DMS53 (cell line): ENCODE results near the gene C2.

Source experiments
- DNase-seq: peaks from one replicate; lab custom pipeline; 2025; lab: John Stamatoyannopoulos, UW

The C2 gene

GRCh38 chr6:31927242-31927862 lies at the start of gene C2:
Gene C2 (plus strand): TSS chr6:31927717. CDS start chr6:31927753, 36 bp downstream.
- DNase-seq, result no peak

- DNase-seq, result no peak
These were observed 49.3 kb upstream of the C2 start for GRCh38 chr6:31878222-31878621.

- DNase-seq, result no peak
These were observed 48.8 kb upstream of the C2 start, which contains the start of gene SLC44A4 for GRCh38 chr6:31878726-31879125. Gene SLC44A4 (minus strand): TSS chr6:31878997. CDS start chr6:31878980, 17 bp downstream.

GRCh38 chr6:31879143-31879542 lies 48.4 kb upstream of the C2 start:
- DNase-seq, result no peak

- DNase-seq, result no peak
These were observed 47.6 kb upstream of the C2 start for GRCh38 chr6:31879901-31880300.

- no peak for DNase-seq
These were observed 46.9 kb upstream of the C2 start for GRCh38 chr6:31880616-31881015.

GRCh38 chr6:31881136-31881859 lies 46.2 kb upstream of the C2 start:
- DNase-seq, result no peak

GRCh38 chr6:31882344-31882743 lies 45.2 kb upstream of the C2 start:
- DNase-seq, result peak; percentile 81

GRCh38 chr6:31883676-31884075 lies 43.8 kb upstream of the C2 start:
- DNase-seq, result no peak

- DNase-seq, result no peak
These were observed 42.9 kb upstream of the C2 start for GRCh38 chr6:31884528-31885035.

GRCh38 chr6:31886541-31886991 lies 41.0 kb upstream of the C2 start:
- DNase-seq, result no peak

GRCh38 chr6:31887173-31888007 lies 40.1 kb upstream of the C2 start:
- no peak for DNase-seq

GRCh38 chr6:31888276-31889258 lies 39.0 kb upstream of the C2 start:
- peak; percentile 50 for DNase-seq

- no peak for DNase-seq
These were observed 38.1 kb upstream of the C2 start for GRCh38 chr6:31889331-31889972.

GRCh38 chr6:31892821-31893220 lies 34.7 kb upstream of the C2 start:
- DNase-seq, result no peak

- no peak for DNase-seq
These were observed 31.0 kb upstream of the C2 start for GRCh38 chr6:31896493-31896855.

GRCh38 chr6:31896856-31897611 lies 30.5 kb upstream of the C2 start:
- DNase-seq, result no peak

GRCh38 chr6:31897612-31898382 lies 29.7 kb upstream of the C2 start, which contains the start of gene EHMT2:
Gene EHMT2 (minus strand): TSS chr6:31897698. CDS start chr6:31897677, 21 bp downstream.
- DNase-seq, result peak; percentile 93

GRCh38 chr6:31898383-31899011 lies 29.0 kb upstream of the C2 start:
- peak; percentile 82 for DNase-seq
